ENCODE measurements around the gene TEAD1. TPM values are rescaled to one million over a fixed set of nuclear protein-coding genes. Genes with fewer than 3 reads are reported as not detected.

The TEAD1 gene
- total and polyA plus RNA-seq, 9 of the 15 experiments (the other 6 are each of a cell fraction or from before 2014, with no cell fraction given) = 1.7 to 17.7 (median 10.8) TPM

DNA sequence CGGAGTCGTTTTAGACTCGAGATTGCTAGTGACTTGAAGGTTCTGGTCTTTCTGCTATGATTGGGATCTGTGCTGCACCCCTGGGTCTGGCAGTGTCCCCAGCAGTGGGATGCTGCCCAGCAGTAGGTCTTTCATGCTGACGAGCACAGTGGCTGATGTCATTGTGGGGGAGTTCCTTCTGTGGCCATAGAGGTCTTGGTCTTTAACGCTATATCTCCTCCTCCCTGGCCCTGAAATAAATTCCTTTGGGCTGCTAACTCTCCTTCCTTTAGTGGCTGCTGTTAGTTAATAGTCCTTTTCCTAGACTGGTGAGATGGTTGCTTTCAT is 136.3 kb downstream of the TEAD1 start (continued):
- no peak for TF ChIP-seq RBM22 (IDR thresholded peaks at IDR 0.05; ENCODE audit: low read depth, low read length, poor library complexity, severe bottlenecking)

DNA sequence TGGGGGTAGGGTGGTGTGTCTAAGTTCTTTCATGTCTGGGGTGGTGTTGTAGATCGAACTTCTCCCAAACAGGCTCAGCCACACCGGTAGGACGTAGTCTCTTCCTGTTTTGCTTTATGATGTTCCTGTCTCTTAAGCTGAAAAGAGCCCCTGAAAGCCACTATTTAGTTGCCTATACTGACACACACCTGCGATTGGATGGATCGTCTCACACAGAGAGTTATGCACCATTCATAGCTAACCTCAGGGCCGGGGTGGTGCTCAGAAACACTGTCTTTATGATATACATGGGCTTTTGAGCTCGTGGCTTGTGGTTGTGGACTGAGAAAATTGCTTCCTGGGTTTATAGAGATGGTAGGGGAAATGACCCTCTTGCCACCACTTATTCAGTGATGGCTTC is 137.6 kb downstream of the TEAD1 start:
- CTCF ChIA-PET (ENCODE audit: low intra/inter-chr PET ratio) = no interaction called here
- BruUV-seq (replicated peaks) = no TSS peak
- H3K9me1 ChIP-seq (ENCODE audit: control insufficient read depth, insufficient read depth, low read length) = peaks cover 4% of the 10 kb centered on the region
- no peaks in the 10 kb centered on the region for H3K27me3 ChIP-seq (ENCODE audit: control insufficient read depth in 2 of 2, insufficient read depth in 2 of 2, low read length in 2 of 2)
- H3K9me3 ChIP-seq (replicated peaks; ENCODE audit: control insufficient read depth, insufficient read depth, low read depth, low read length) = no peaks in the 10 kb centered on the region
- peaks cover 12% of the 10 kb centered on the region; the same call in 2 of the 3 replicates for H3K79me2 ChIP-seq (ENCODE audit: control insufficient read depth, insufficient read depth, low read length)
- ATAC-seq (no peak), DNase-seq (ENCODE audit: extremely low read depth in 1 of 4, low spot score in 3 of 4) (no peak), FAIRE-seq (no peak)
- TF ChIP-seq CREBBP (IDR thresholded peaks at IDR 0.05; ENCODE audit: low read depth, low read length) (no peak), HSF4 (CRISPR knock-in tag; IDR thresholded peaks at IDR 0.05; ENCODE audit: borderline replicate concordance) (no peak)
- TF ChIP-seq, protein P1, sequence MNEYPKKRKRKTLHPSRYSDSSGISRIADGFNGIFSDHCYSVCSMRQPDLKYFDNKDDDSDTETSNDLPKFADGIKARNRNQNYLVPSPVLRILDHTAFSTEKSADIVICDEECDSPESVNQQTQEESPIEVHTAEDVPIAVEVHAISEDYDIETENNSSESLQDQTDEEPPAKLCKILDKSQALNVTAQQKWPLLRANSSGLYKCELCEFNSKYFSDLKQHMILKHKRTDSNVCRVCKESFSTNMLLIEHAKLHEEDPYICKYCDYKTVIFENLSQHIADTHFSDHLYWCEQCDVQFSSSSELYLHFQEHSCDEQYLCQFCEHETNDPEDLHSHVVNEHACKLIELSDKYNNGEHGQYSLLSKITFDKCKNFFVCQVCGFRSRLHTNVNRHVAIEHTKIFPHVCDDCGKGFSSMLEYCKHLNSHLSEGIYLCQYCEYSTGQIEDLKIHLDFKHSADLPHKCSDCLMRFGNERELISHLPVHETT (CRISPR knock-in tag; conservative IDR thresholded peaks at IDR 0.05 in 1 of 2, IDR thresholded peaks at IDR 0.05 in 1 of 2) = no peak
- H3K4me2 ChIP-seq (ENCODE audit: insufficient read depth, low read length) = no peak overlapping the region
- H4K20me1 ChIP-seq (replicated peaks; ENCODE audit: control insufficient read depth, insufficient read depth, low read length) = peaks cover 14% of the 10 kb centered on the region; the same call in 1 of the 2 replicates
- peaks cover 31 to 58% of the 10 kb centered on the region in 2 experiments for H3K4me1 ChIP-seq (replicated peaks in 1 of 2; ENCODE audit: control insufficient read depth in 2 of 2, insufficient read depth in 2 of 2, low read length in 2 of 2)
- H3K36me3 ChIP-seq (ENCODE audit: control insufficient read depth, insufficient read depth, low read length) = no peaks in the 10 kb centered on the region
- no peak overlapping the region for H3K4me3 ChIP-seq
- in situ Hi-C loops (cut with MboI) (no loop called here), intact Hi-C loops (cut with micrococcal nuclease) (loop anchor here (5.0 kb wide), 4 partner anchors 50 to 400 kb away; no protein-coding TSS in a partner anchor)
- no peak overlapping the region for H3K9ac ChIP-seq (ENCODE audit: insufficient read depth in 1 of 2, low read depth in 2 of 2, low read length in 2 of 2)
- WGBS (ENCODE audit: insufficient coverage, low coverage, missing lambda C conversion rate) = 78% methylated on average over 4 of the region's 7 CpGs
- H3K27ac ChIP-seq (ENCODE audit: extremely low read depth, low read depth, low read length) = no peak overlapping the region
- no peak overlapping the region for H2AFZ ChIP-seq (ENCODE audit: low read depth, low read length)
- POLR2A ChIA-PET = interaction anchor here (0.8 to 1.8 kb wide), 2 partner anchors 10 to 13 kb away, joined by 4 to 6 read pairs; no protein-coding TSS in a partner anchor
